Measurements from ENCODE around the gene IMMP1L. TPM values are rescaled to one million over a fixed set of nuclear protein-coding genes. Genes with fewer than 3 reads are reported as not detected.

IMMP1L gene
- total and polyA plus RNA-seq, 10 of the 15 experiments (the other 5 are each of a cell fraction or from before 2014, with no cell fraction given) = 29.4 to 145 (median 85.8) TPM

DNA sequence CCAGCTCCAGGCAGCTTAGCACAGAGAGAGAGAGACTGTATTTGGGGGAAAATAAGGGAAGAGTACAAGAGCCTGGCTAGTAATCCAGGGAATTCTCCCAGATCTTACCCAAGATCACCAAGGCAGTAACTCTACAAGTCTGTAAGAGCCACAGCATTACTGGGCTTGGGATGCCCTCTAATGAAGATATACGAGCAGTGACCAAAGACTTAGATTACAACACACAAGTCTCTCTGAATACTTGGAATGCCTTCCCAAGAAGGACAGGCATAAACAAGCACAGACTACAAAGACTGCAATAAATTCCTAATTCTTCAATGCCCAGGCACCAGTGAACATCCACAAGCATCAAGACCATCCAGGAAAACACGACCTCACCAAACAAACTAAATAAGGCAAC is 122.0 kb downstream of the IMMP1L start:
- POLR2A ChIA-PET = no interaction called here
- no peaks in the 10 kb centered on the region for H3K9me3 ChIP-seq (replicated peaks; ENCODE audit: control insufficient read depth, insufficient read depth, low read length)
- no peak overlapping the region for H3K9ac ChIP-seq (ENCODE audit: control insufficient read depth, insufficient read depth, low read length)
- H3K36me3 ChIP-seq (ENCODE audit: control insufficient read depth in 2 of 2, insufficient read depth in 2 of 2, low read length in 1 of 2) = no peaks in the 10 kb centered on the region; a peak in 2 of 4 replicates
- H2AFZ ChIP-seq (ENCODE audit: control insufficient read depth, low read depth, low read length) = no peak overlapping the region
- DNase-seq (ENCODE audit: low read depth, low spot score) = no peak
- BruUV-seq (replicated peaks) = no TSS peak
- no peaks in the 10 kb centered on the region for H3K27me3 ChIP-seq (replicated peaks in 1 of 2; ENCODE audit: control insufficient read depth in 2 of 2, insufficient read depth in 2 of 2, low read length in 1 of 2)
- no peak for FAIRE-seq
- no peaks in the 10 kb centered on the region for H3K4me1 ChIP-seq (ENCODE audit: control insufficient read depth, insufficient read depth, low read length)
- SMC1A ChIA-PET (ENCODE audit: uncharacterized antibody, unreplicated experiment) = interaction anchor here (0.8 kb wide), 1 partner anchor 74 kb away, joined by 3 read pairs; no protein-coding TSS in a partner anchor
- H3K4me3 ChIP-seq = no peak overlapping the region
- no peak for ATAC-seq
- H3K79me2 ChIP-seq (ENCODE audit: control insufficient read depth, insufficient read depth, low read length) = no peaks in the 10 kb centered on the region; the same call in 1 of the 2 replicates
- no peak overlapping the region for H3K27ac ChIP-seq (ENCODE audit: control insufficient read depth, insufficient read depth)
- WGBS (ENCODE audit: insufficient coverage, insufficient replicate concordance, low lambda C conversion rate, missing lambda C conversion rate) = 96% methylated on average over 2 of the region's 2 CpGs
- intact Hi-C loops (cut with micrococcal nuclease; ENCODE audit: unreplicated experiment) = no loop called here
- no peak overlapping the region for H3K4me2 ChIP-seq (ENCODE audit: control insufficient read depth, insufficient read depth)
- CTCF ChIA-PET = no interaction called here
- in situ Hi-C loops (cut with MboI) = no loop called here
- RAD21 ChIA-PET (ENCODE audit: unreplicated experiment) = no interaction called here
- TF ChIP-seq RB1 (IDR thresholded peaks at IDR 0.05; ENCODE audit: borderline replicate concordance) (no peak), E2F4 (IDR thresholded peaks at IDR 0.05; ENCODE audit: low read depth, low read length) (no peak)
- no peaks in the 10 kb centered on the region for H4K20me1 ChIP-seq (ENCODE audit: control insufficient read depth, insufficient read depth)

GRCh38 chr11:31383116-31383515 is 126.3 kb downstream of the IMMP1L start:
- ATAC-seq = no peak
- intact Hi-C loops (cut with micrococcal nuclease; ENCODE audit: unreplicated experiment) (no loop called here), in situ Hi-C loops (cut with MboI) (no loop called here)
- ChIA-PET SMC1A (ENCODE audit: uncharacterized antibody, unreplicated experiment) (no interaction called here), CTCF (no interaction called here), RAD21 (ENCODE audit: unreplicated experiment) (no interaction called here), POLR2A (no interaction called here)
- Histone ChIP-seq H3K9ac (ENCODE audit: control insufficient read depth, insufficient read depth, low read length) (no peak overlapping the region), H3K36me3 (ENCODE audit: control insufficient read depth in 2 of 2, insufficient read depth in 2 of 2, low read length in 1 of 2) (no peaks in the 10 kb centered on the region; a peak in 2 of 4 replicates), H3K4me2 (ENCODE audit: control insufficient read depth, insufficient read depth) (no peak overlapping the region), H4K20me1 (ENCODE audit: control insufficient read depth, insufficient read depth) (no peaks in the 10 kb centered on the region), H3K9me3 (replicated peaks; ENCODE audit: control insufficient read depth, insufficient read depth, low read length) (no peaks in the 10 kb centered on the region), H3K27me3 (replicated peaks in 1 of 2; ENCODE audit: control insufficient read depth in 2 of 2, insufficient read depth in 2 of 2, low read length in 1 of 2) (no peaks in the 10 kb centered on the region), H2AFZ (ENCODE audit: control insufficient read depth, low read depth, low read length) (no peak overlapping the region), H3K4me1 (ENCODE audit: control insufficient read depth, insufficient read depth, low read length) (no peaks in the 10 kb centered on the region), H3K27ac (ENCODE audit: control insufficient read depth, insufficient read depth) (no peak overlapping the region), H3K4me3 (no peak overlapping the region), H3K79me2 (ENCODE audit: control insufficient read depth, insufficient read depth, low read length) (no peaks in the 10 kb centered on the region; the same call in 1 of the 2 replicates)
- DNase-seq (ENCODE audit: low read depth, low spot score) = no peak
- no peak for FAIRE-seq
- no TSS peak for BruUV-seq (replicated peaks)
- 100% methylated on average over 1 of the region's 1 CpG for WGBS (ENCODE audit: insufficient coverage, insufficient replicate concordance, low lambda C conversion rate, missing lambda C conversion rate)
- TF ChIP-seq CTCF (IDR thresholded peaks at IDR 0.05 in 2 of 3, conservative IDR thresholded peaks at IDR 0.05 in 1 of 3; ENCODE audit: control insufficient read depth in 2 of 3, extremely low read depth in 1 of 3, insufficient read depth in 1 of 3, low read depth in 3 of 3, low read length in 3 of 3) (no peak), ASH2L (IDR thresholded peaks at IDR 0.05; ENCODE audit: borderline replicate concordance, low read depth) (no peak), PAX5 (IDR thresholded peaks at IDR 0.05; ENCODE audit: borderline replicate concordance, low read depth, low read length) (no peak), SMC3 (IDR thresholded peaks at IDR 0.05; ENCODE audit: borderline replicate concordance, low read length) (no peak), ZNF384 (IDR thresholded peaks at IDR 0.05; ENCODE audit: borderline replicate concordance, low read depth, low read length) (no peak)
- TF ChIP-seq, protein P1, sequence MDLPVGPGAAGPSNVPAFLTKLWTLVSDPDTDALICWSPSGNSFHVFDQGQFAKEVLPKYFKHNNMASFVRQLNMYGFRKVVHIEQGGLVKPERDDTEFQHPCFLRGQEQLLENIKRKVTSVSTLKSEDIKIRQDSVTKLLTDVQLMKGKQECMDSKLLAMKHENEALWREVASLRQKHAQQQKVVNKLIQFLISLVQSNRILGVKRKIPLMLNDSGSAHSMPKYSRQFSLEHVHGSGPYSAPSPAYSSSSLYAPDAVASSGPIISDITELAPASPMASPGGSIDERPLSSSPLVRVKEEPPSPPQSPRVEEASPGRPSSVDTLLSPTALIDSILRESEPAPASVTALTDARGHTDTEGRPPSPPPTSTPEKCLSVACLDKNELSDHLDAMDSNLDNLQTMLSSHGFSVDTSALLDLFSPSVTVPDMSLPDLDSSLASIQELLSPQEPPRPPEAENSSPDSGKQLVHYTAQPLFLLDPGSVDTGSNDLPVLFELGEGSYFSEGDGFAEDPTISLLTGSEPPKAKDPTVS (IDR thresholded peaks at IDR 0.05; ENCODE audit: low read depth, low read length) = no peak

All from GM12878 (cell line).